ENCODE data around the gene CRYAA.
"Not testable (repeated sequence)": the region's sequence is repeated elsewhere in the genome, so short reads cannot be mapped to it uniquely, and the experiment has no call there.

Gene CRYAA

DNA sequence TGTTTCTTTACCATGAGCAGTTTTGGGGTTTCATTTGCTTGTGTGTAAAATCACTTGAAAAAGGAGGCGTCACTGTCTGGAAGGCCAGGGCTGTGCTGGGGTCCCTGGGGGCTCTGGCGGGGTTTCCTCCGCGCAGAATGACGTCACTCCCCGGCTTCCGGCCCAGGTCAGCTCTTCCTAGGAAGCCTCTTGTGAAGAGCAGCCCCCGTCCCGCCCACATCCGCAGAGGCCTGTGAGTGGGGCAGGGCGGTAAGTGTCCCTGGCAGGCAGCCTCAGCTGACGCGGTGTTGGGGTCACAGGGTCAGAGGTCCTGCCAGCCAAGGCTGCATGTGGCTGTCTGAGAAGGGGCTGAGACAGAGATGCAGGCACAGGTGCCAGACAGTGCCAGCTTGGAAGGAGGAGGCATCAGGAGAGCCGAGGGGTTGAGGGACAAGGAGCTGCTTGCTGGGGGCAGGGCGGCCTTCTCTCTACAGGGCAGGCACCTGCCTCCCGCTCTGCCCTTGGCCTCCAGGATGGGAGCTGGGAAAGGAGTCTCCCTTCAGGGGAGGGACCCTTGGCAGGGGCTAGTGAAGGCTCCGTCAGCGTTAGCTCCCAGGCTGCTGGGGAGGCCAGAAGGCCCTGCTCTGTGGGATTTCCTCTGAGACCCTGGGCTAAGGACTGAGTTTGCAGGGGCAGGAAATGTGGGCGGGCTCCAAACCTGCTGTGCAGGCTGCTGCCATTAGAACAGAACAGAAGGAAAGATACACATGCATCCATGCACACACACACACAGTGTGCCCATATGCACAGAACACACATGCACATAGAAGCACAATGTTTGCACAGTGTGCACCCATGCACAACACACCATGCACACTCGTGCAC is 8.5 kb downstream of the CRYAA start:
- DNase-seq, result not testable (repeated sequence)

- not testable (repeated sequence) for DNase-seq
Observed at GRCh38 chr21:43178175-43178826, 9.5 kb downstream of the CRYAA start.

GRCh38 chr21:43181033-43181432 is 12.2 kb downstream of the CRYAA start:
- DNase-seq, result not testable (repeated sequence)

DNA sequence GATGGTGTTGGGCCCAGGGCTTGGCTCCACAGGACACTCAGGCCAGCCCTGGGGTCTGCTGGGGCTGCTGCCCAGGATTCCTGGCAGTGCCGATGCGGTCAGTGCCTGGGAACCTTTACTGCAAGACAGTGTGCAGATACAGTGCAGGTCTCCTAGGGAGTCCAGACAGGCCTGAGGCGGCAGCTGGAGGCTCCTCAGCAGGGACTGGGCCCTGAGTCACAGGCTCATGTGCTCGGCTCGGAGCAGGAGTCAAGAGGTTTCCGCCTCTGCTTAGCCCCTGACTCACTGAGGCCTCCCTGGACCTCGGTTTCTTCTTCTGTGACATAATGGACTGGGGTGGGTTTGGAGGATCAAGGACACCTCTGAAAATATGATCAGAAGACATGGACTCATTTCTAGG is 18.5 kb downstream of the CRYAA start:
- not testable (repeated sequence) for DNase-seq

DNA sequence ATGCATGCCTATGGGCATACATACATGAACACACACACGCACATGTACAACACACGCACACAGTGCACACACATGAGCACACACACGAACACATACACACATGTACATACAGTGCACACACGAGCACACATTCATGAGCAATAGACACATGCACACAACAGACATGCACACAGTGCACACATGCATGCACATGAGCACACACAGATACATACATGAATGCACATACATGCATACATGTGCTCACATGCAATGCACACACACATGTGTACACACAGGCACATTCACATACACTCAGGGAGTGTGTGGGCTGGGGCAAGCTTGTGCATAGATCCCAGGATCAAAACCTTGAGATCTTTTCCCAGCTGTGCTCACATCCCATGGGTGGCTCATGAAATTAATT is 18.9 kb downstream of the CRYAA start:
- DNase-seq, result no peak

DNA sequence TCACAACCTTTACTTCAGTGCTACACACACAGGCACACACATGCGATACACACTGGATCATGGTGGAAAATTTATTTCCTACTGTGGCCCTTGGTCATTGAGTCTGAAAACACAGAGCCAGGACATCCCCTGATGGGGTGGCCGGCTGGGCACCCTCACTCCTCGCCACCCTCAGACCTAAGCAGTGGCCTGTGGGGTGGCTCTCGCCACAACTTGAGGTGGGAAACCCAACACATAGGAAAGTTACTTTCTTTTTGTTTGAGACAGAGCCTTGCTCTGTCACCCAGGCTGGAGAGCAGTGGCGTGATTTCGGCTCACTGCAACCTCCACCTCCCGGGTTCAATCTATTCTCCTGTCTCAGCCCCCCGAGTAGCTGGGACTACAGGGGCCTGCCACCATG is 19.4 kb downstream of the CRYAA start:
- no peak for DNase-seq

DNA sequence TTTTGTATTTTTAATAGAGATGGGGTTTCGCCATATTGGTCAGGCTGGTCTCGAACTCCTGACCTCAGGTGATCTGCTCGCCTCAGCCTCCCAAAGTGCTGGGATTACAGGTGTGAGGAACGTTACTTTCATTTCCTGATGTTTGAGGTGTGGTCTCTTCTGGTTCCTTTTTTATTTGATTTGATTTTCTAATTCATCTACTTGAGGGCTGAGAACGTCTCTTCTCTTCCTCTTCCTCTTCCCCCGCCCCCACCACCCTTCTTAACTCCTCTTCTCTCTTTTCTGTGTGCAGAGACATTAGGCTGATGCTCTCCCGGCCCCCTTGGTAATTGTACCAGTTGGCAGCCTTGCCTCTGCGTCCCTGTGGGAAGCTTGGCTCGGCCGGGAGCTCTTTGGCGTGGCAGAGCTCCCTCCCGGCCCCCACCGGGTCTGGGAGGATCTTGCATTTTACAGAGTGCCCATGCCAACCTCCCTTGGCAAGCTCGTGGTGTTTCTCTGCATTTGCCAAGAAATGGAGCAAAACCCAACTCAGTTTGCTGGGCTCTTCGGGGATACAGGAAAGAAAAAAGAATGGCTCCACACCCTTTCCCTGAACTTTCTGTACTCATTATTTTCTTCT is 19.9 kb downstream of the CRYAA start:
- no peak for DNase-seq

- no peak for DNase-seq
Observed at GRCh38 chr21:43189936-43190335, 21.1 kb downstream of the CRYAA start.

GRCh38 chr21:43190544-43190943 is 21.7 kb downstream of the CRYAA start:
- DNase-seq, result no peak

GRCh38 chr21:43190951-43191350 is 22.1 kb downstream of the CRYAA start:
- DNase-seq, result no peak

GRCh38 chr21:43191521-43191920 is 22.7 kb downstream of the CRYAA start:
- DNase-seq, result no peak

DNA sequence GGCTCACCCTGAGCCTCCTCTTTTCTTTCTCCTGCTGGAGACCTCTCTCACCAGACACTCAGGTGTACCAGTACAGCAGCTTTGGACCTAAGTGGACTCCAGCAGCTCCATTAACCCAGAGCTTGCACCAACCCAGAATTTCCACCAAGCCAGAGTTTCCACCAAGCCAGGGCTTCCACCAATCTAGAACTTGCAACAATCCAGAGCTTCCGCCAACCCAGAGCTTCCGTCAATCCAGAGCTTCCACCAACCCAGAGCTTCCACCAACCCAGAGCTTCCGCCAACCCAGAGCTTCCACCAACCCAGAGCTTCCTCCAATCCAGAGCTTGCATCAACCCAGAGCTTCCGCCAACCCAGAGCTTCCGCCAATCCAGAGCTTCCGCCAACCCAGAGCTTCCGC is 23.2 kb downstream of the CRYAA start:
- DNase-seq, result no peak

- no peak for DNase-seq
Observed at GRCh38 chr21:43192501-43193081, 23.8 kb downstream of the CRYAA start.

DNA sequence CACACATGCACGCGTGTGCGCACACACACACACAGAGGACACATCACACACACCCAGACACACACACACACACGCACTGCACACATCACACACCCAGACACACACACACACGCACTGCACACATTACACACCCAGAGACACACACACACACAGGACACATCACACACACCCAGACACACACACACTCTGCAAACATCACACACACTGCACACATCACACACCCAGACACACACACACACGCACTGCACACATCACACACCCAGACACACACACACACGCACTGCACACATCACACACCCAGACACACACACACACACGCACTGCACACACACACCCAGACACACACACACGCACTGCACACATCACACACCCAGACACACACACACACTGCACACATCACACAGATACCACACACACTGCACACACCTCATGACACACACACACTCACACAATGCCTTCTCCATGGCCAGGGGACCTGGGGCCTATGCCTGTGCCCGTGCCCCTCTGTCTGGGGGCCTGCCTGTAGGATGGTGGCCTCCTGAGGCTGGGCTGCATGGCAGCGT is 24.4 kb downstream of the CRYAA start:
- DNase-seq, result no peak

DNA sequence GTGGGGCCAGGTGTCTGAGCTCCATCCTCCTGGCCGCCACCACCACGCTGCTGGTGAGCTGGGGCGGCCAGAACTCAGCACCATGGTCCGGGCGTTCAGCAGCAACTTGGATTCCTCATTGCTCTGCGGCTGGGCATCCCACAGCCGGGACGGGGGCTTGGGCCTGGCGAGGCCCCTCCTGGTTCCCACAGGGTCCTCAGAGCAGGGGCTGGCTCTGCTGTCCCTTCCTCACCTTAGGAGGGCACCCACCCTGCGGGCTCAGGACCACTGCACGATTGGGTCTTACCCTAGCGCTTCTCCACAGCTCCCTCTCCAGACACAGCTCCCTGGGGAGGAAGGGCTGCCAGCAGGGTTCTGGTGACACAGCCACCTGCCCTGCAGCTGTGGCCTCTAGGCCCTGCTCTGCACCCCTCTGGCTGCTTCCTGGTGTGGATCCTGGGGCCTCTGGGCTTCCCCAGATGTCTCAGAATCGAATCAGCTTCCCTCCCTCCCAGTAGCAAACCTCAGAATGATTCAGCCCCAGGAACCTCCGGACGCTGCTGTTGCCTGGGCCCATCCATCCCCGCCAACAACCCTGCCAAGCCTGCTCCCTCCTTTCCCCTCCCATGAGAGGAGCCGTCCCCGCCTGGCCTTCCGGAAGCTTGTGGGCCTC is 25.0 kb downstream of the CRYAA start:
- DNase-seq, result no peak

DNA sequence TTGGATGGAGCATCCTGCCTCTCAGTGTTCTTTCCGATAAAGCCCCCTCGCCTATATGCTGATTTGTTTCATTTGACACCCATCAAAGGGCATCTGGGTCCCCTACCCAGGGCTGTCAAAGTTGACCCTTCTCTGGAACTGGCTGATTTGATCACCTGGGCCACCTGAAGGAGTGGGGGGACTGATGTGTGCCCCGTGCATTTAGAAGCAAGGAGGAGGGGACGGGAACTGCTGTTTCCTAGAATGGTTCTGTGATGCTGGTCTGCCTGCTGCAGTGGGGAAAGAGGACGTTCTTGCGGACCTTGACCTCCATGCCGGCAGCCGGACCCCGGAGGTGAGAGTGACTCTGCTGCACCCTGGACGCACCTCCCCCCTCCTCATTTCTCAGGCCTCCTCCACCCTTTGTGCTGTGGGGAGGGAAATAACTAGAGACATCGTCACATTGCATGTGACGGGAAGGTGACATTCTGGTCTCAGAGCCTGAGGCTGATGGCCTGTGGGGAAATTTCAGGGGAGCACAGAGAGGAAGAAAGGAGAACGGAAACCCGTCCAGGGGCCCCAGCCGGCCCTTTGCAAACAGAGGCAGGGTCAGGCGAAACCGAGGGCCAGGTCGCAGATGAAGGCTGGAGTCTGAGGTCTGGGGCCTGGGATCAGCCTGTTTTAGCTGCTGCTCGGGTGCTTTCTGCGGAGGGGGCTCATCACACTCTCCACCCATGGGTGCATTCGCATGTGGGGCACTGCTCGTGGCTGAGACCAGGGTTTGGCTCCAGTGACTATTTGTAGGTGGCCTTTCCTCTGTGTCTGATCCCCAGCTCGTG is 25.7 kb downstream of the CRYAA start:
- no peak for DNase-seq

DNA sequence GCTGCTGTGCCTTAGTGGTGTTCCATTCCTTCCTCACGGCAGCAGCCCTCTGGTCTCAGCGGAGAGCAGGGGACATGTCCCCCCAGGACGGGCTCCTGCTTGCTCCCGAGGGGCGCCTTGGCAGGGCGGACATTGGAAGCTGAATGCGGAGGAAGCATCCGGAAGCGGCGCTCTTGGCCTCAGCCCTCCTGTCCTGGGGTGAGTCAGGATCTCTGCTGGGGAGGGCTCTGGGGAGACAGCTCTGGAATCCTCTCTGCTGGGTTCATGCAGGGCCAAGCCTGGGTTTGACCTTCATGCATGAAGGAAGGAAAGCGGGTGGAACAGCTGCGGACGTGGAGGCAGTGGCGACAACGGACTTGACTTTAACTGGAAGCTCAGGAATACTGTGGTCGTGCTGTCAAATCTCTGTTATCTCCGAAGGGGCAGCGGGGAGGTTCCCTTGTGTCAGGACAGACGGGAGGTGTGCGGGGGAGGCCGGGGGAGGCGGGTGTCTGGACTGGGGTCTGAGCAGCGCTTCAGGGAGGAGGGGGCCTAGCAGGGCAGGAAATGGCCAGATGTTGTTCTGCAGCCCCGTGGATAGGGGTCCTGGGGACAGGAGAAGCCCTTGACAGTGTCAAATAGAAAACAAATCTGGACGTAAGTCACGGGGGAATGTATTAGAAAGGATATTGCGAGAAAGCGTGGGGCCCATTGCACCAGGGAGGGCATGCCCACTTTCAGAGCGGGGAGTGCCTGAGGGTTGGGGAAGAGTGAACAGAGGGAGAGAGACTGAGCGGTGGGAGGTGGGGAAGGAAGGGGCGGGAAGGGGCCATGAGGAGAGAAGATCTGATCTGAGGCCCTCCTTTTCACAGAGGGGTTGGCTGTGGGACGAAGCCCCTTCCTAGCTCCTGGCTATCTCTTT is 26.6 kb downstream of the CRYAA start:
- no peak for DNase-seq

DNA sequence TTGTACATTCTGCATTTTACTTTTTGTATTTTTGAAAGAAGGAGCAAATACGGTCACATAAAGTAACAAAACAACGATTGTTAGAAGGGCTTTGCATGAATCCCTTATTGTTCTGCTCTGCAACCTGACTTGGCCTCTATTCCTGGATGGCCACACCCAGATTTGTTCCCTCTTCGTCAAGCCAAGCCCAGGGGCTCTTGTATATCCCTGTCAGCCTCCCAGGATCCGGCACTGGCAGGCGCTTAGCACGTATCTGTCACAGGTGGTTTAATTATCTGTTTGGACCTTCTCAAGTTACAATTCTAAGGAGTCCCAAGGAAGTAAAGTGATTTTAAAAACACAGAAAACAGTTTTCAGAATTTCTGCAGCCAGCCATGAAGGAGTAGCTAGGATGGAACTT is 28.0 kb downstream of the CRYAA start:
- DNase-seq, result no peak

- DNase-seq, result no peak
Observed at GRCh38 chr21:43198376-43198775, 29.6 kb downstream of the CRYAA start.

DNA sequence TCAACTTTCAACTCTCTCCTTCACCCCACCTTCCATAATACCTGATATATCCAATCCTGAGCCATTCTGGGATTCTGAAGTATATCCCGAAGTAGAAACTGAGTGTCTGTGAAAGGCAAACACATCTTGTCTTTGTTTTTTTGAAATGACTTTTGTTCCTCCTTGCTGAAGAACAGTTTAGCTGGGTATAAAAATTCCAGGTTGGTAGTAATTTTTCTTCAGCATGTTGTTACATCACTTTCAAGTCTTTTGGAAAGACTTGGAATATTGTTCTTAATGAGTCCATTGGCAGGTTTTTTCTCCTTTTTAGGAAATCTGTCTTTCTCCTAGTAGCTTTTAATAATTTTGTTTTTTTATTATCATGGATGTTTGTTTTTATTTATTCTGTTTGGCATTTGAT is 32.7 kb downstream of the CRYAA start:
- DNase-seq, result no peak

DNA sequence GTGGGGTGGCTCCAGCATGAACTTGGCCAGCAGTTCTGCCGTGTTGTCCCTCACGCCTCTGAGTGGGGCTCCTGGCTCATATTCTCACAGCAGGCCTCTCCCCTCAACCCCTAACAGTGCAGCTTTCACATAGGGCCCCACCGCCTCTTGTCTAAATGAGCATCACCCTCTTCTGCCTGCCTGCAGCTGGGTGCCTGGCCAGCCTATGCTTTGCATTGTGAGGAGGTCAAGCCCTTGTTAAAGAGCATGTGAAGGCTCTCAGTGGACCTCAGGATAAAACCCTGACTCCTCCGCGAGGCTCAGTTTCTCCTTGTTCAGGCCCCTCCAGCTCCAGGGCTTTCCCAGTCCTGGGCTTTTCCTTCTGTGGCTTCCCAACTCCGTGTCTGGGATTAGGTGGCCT is 34.8 kb downstream of the CRYAA start:
- no peak for DNase-seq
